Measurements from ENCODE around the gene FYN. TPM values are rescaled to one million over a fixed set of nuclear protein-coding genes. Genes with fewer than 3 reads are reported as not detected.

FYN gene
- total and polyA plus RNA-seq, 2 donors from 2014 or later = 34.5 to 52.4 TPM

- Histone ChIP-seq H3K4me3 (ENCODE audit: low read length in 3 of 3) (no peak overlapping the region), H3K36me3 (ENCODE audit: control insufficient read depth in 2 of 3, insufficient read depth in 3 of 3, low read length in 3 of 3) (no peaks in the 10 kb centered on the region), H3K27me3 (ENCODE audit: control insufficient read depth, insufficient read depth, low read length) (no peaks in the 10 kb centered on the region), H3K27ac (ENCODE audit: low read depth in 2 of 2, low read length in 2 of 2) (no peak overlapping the region), H3K9ac (ENCODE audit: low read length in 3 of 3) (no peak overlapping the region), H3K4me1 (ENCODE audit: control insufficient read depth in 2 of 3, insufficient read depth in 2 of 3, low read depth in 1 of 3, low read length in 3 of 3) (peaks cover 0 to 2% (median 0%) of the 10 kb centered on the region in 3 donors), H3K9me3 (ENCODE audit: control insufficient read depth in 2 of 3, insufficient read depth in 1 of 3, low read length in 3 of 3) (no peaks in the 10 kb centered on the region)
- intact Hi-C loops (cut with DNase I) = no loop called here
- DNase-seq (no peak), FAIRE-seq (no peak)
- TF ChIP-seq CTCF (IDR thresholded peaks at IDR 0.05; ENCODE audit: borderline replicate concordance, extremely low read depth, insufficient read depth) = no peak
Measured at GRCh38 chr6:111831408-111831807, 41.8 kb downstream of the FYN start.

- intact Hi-C loops (cut with DNase I) = no loop called here
Measured at GRCh38 chr6:111829998-111830397, 43.3 kb downstream of the FYN start.

GRCh38 chr6:111829581-111829980 is 43.7 kb downstream of the FYN start:
- H3K9ac ChIP-seq (ENCODE audit: low read length in 3 of 3) = no peak overlapping the region
- no peak for TF ChIP-seq CTCF (IDR thresholded peaks at IDR 0.05; ENCODE audit: borderline replicate concordance, extremely low read depth, insufficient read depth)
- H3K4me1 ChIP-seq (ENCODE audit: control insufficient read depth in 2 of 3, insufficient read depth in 2 of 3, low read depth in 1 of 3, low read length in 3 of 3) = peaks cover 0 to 5% (median 0%) of the 10 kb centered on the region in 3 donors
- intact Hi-C loops (cut with DNase I) = no loop called here
- FAIRE-seq = no peak
- DNase-seq = no peak
- H3K4me3 ChIP-seq (ENCODE audit: low read length in 3 of 3) = no peak overlapping the region
- H3K36me3 ChIP-seq (ENCODE audit: control insufficient read depth in 2 of 3, insufficient read depth in 3 of 3, low read length in 3 of 3) = no peaks in the 10 kb centered on the region
- H3K27me3 ChIP-seq (ENCODE audit: control insufficient read depth, insufficient read depth, low read length) = no peaks in the 10 kb centered on the region
- no peaks in the 10 kb centered on the region for H3K9me3 ChIP-seq (ENCODE audit: control insufficient read depth in 2 of 3, insufficient read depth in 1 of 3, low read length in 3 of 3)
- no peak overlapping the region for H3K27ac ChIP-seq (ENCODE audit: low read depth in 2 of 2, low read length in 2 of 2)

More at GRCh38 chr6:111829998-111830397, 43.3 kb downstream of the FYN start:
- no peaks in the 10 kb centered on the region for H3K27me3 ChIP-seq (ENCODE audit: control insufficient read depth, insufficient read depth, low read length)
- H3K27ac ChIP-seq (ENCODE audit: low read depth in 2 of 2, low read length in 2 of 2) = no peak overlapping the region
- no peaks in the 10 kb centered on the region for H3K9me3 ChIP-seq (ENCODE audit: control insufficient read depth in 2 of 3, insufficient read depth in 1 of 3, low read length in 3 of 3)
- no peak overlapping the region for H3K9ac ChIP-seq (ENCODE audit: low read length in 3 of 3)
- no peak overlapping the region for H3K4me3 ChIP-seq (ENCODE audit: low read length in 3 of 3)
- peaks cover 0 to 5% (median 0%) of the 10 kb centered on the region in 3 donors for H3K4me1 ChIP-seq (ENCODE audit: control insufficient read depth in 2 of 3, insufficient read depth in 2 of 3, low read depth in 1 of 3, low read length in 3 of 3)
- no peak for FAIRE-seq
- no peaks in the 10 kb centered on the region for H3K36me3 ChIP-seq (ENCODE audit: control insufficient read depth in 2 of 3, insufficient read depth in 3 of 3, low read length in 3 of 3)
- TF ChIP-seq CTCF (IDR thresholded peaks at IDR 0.05; ENCODE audit: borderline replicate concordance, extremely low read depth, insufficient read depth) = no peak
- no peak for DNase-seq

- Histone ChIP-seq H3K27me3 (ENCODE audit: control insufficient read depth, insufficient read depth, low read length) (no peaks in the 10 kb centered on the region), H3K4me3 (ENCODE audit: low read length in 3 of 3) (no peak overlapping the region), H3K36me3 (ENCODE audit: control insufficient read depth in 2 of 3, insufficient read depth in 3 of 3, low read length in 3 of 3) (no peaks in the 10 kb centered on the region), H3K9ac (ENCODE audit: low read length in 3 of 3) (no peak overlapping the region), H3K9me3 (ENCODE audit: control insufficient read depth in 2 of 3, insufficient read depth in 1 of 3, low read length in 3 of 3) (no peaks in the 10 kb centered on the region), H3K27ac (ENCODE audit: low read depth in 2 of 2, low read length in 2 of 2) (no peak overlapping the region), H3K4me1 (ENCODE audit: control insufficient read depth in 2 of 3, insufficient read depth in 2 of 3, low read depth in 1 of 3, low read length in 3 of 3) (peaks cover 0 to 5% (median 0%) of the 10 kb centered on the region in 3 donors)
- FAIRE-seq (no peak), DNase-seq (no peak)
- no peak for TF ChIP-seq CTCF (IDR thresholded peaks at IDR 0.05; ENCODE audit: borderline replicate concordance, extremely low read depth, insufficient read depth)
- intact Hi-C loops (cut with DNase I) = no loop called here
Measured at GRCh38 chr6:111828809-111829208, 44.4 kb downstream of the FYN start.
